GM12872 (cell line): ENCODE data around the gene RBM48.

Source experiments
- CTCF ChIP-seq: IDR thresholded peaks from 3 replicates; pipeline ENCODE4 v1.5.1; 2011; ENCODE audit warnings: low read depth, mild to moderate bottlenecking, low read length, moderate library complexity; ENCODE audit not compliant: insufficient read depth

Gene RBM48

GRCh38 chr7:92523110-92523509 lies 5.5 kb upstream of the RBM48 start:
- no peak for TF ChIP-seq CTCF

GRCh38 chr7:92527300-92528187 lies 1.1 kb upstream of the RBM48 start:
- no peak for TF ChIP-seq CTCF

- TF ChIP-seq CTCF, result no peak
Observed at GRCh38 chr7:92528958-92529264, 316 bp downstream of the RBM48 start.

GRCh38 chr7:92534572-92534971 lies 6.0 kb downstream of the RBM48 start:
- no peak for TF ChIP-seq CTCF

- no peak for TF ChIP-seq CTCF
Observed at GRCh38 chr7:92546856-92547497, 18.4 kb downstream of the RBM48 start.

- no peak for TF ChIP-seq CTCF
Observed at GRCh38 chr7:92547579-92547978, 19.0 kb downstream of the RBM48 start.

- no peak for TF ChIP-seq CTCF
Observed at GRCh38 chr7:92550194-92550593, 21.6 kb downstream of the RBM48 start.
